ENCODE measurements around the gene TYW1. TPM values are rescaled to one million over a fixed set of nuclear protein-coding genes. Genes with fewer than 3 reads are reported as not detected.
A peak's percentile ranks its signal among the peaks of the same experiment; 100 is the strongest.
"Not testable (repeated sequence)": the region's sequence is repeated elsewhere in the genome, so short reads cannot be mapped to it uniquely, and the experiment has no call there.

TYW1 gene, protein sequence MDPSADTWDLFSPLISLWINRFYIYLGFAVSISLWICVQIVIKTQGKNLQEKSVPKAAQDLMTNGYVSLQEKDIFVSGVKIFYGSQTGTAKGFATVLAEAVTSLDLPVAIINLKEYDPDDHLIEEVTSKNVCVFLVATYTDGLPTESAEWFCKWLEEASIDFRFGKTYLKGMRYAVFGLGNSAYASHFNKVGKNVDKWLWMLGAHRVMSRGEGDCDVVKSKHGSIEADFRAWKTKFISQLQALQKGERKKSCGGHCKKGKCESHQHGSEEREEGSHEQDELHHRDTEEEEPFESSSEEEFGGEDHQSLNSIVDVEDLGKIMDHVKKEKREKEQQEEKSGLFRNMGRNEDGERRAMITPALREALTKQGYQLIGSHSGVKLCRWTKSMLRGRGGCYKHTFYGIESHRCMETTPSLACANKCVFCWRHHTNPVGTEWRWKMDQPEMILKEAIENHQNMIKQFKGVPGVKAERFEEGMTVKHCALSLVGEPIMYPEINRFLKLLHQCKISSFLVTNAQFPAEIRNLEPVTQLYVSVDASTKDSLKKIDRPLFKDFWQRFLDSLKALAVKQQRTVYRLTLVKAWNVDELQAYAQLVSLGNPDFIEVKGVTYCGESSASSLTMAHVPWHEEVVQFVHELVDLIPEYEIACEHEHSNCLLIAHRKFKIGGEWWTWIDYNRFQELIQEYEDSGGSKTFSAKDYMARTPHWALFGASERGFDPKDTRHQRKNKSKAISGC
- total RNA-seq = 10 to 100 TPM; 15.4 to 16.4 TPM

GRCh38 chr7:66996444-66997191 lies at the start of gene TYW1:
TSS of gene TYW1 (plus strand) at chr7:66996833. CDS start at chr7:66996979, 146 bp downstream.
- peak; percentile 99 for DNase-seq
- Mint-ChIP-seq H3K4me3 (peak within 1 kb of the TSS; percentile 87), H3K27ac (peak within 1 kb of the TSS; percentile 98), H3K4me1 (peaks cover 37% of the 10 kb centered on the region), H3K36me3 (ENCODE audit: low read depth) (peaks cover 16% of the 10 kb centered on the region)
- POLR2A ChIA-PET, H3K27me3 Mint-ChIP-seq, H3K9me3 Mint-ChIP-seq: not testable (repeated sequence)
- CTCF ChIA-PET = interaction anchor here (0.6 to 1.1 kb wide), 2 partner anchors 17 to 152 kb away, joined by 3 to 4 read pairs; no protein-coding TSS in a partner anchor

DNA sequence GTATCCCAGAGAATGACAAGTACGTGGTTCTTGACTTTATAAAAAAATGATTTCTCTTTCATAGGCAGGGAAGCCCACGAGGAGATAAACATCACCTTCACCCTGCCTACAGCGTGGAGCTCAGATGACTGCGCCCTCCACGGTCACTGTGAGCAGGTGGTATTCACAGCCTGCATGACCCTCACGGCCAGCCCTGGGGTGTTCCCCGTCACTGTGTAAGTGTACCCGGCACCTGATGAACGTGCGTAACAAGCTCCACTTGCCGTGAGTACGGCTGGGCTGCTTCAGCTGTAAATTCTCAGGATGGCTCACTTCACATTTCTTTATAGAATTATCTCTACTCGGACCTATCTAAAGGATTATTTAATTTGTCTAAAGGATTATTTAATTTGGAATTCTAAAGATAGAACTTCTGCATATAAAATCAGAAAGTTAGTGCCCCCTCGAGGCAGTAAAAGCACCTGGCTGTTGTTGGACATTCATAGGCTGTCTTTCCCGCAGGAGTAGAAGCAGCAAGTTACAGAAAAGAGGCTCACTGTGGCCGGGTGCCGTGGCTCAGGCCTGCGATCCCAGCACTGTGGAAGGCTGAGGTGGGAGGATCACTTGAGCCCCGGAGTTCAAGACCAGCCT lies 48.0 kb upstream of the TYW1 start:
- no peak for DNase-seq
- H3K9me3 Mint-ChIP-seq = no peaks in the 10 kb centered on the region
- peaks cover 49% of the 10 kb centered on the region for H3K36me3 Mint-ChIP-seq (ENCODE audit: low read depth)
- H3K4me1 Mint-ChIP-seq = no peaks in the 10 kb centered on the region
- CTCF ChIA-PET = interaction anchor here (0.8 kb wide), 1 partner anchor 11 kb away, joined by 5 read pairs; no protein-coding TSS in a partner anchor
- no peak overlapping the region for H3K4me3 Mint-ChIP-seq
- H3K27ac Mint-ChIP-seq = no peak overlapping the region
- H3K27me3 Mint-ChIP-seq = no peaks in the 10 kb centered on the region
- POLR2A ChIA-PET = no interaction called here

DNA sequence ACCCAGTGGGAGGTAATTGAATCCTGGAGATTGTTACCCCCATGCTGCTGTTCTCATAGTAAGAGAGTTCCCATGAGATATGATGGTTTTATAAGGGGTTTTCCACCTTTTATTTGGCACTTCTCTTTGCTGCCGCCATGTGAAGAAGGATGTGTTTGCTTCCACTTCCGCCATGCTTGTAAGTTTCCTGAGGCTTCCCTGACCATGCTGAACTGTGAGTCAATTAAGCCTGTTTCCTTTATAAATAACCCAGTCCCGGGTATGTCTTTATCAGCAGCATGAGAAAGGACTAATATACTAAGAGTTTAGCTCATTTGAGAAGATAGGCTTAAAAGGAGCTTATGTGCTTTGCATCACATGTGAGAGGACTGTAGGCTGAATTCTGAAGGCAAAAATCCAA lies 46.3 kb upstream of the TYW1 start:
- peaks cover 43% of the 10 kb centered on the region for H3K36me3 Mint-ChIP-seq (ENCODE audit: low read depth)
- CTCF ChIA-PET = no interaction called here

DNA sequence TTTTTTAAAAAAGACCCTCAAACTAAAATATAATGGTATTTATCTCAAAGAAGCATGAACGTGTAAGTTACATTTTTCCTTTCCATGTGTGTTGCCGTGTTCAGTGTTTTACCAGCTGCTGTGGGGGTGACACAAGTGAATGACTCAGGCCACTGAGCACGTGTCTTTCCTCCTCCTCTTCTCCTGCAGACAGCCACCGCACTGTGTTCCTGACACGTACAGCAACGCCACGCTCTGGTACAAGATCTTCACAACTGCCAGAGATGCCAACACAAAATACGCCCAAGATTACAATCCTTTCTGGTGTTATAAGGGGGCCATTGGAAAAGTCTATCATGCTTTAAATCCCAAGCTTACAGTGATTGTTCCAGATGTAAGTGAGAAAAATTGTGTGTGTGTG lies 45.9 kb upstream of the TYW1 start:
- CTCF ChIA-PET = no interaction called here

More for the DNA sequence above, 46.3 kb upstream of the TYW1 start:
- Mint-ChIP-seq H3K4me1 (no peaks in the 10 kb centered on the region), H3K27me3 (no peaks in the 10 kb centered on the region), H3K27ac (no peak overlapping the region), H3K9me3 (no peaks in the 10 kb centered on the region), H3K4me3 (no peak overlapping the region)
- POLR2A ChIA-PET = no interaction called here
- DNase-seq = no peak

DNA sequence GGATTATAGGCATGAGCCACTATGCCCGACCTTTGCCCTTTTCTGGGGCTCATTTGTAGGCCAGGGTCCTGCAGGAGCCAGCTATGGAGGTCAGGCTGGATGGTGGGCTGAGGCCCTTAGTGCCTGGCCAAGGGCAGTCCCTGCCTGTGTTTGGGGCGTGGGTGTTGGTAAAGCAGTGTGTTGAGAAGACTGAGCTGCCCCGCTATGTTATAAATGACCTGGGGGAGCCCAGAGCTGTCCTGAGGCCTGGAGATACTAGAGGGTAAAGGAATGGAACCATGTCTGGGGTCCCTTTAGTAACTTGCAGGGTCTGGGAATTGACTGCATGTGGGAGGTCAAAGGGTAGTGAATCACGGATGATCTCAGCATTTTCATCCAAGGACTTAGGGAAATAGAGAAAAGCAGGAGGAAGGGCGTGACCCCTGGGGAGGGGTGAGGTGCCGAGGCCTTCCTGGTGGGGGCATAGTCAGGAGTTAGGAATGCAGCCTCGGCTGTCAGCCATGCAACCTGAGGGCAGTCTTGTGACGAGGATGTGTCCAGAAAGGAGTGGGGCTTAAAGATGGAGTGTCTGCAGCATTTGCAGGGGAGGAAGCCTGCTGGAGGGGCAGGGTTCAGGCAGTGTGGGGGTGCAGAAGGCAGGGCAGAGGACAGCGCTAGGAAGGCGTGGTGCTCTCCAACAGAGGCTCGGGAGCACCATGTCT lies 44.1 kb upstream of the TYW1 start:
- no peaks in the 10 kb centered on the region for H3K4me1 Mint-ChIP-seq
- H3K27me3 Mint-ChIP-seq = no peaks in the 10 kb centered on the region
- H3K36me3 Mint-ChIP-seq (ENCODE audit: low read depth) = peaks cover 48% of the 10 kb centered on the region
- H3K4me3 Mint-ChIP-seq = no peak overlapping the region
- H3K9me3 Mint-ChIP-seq = no peaks in the 10 kb centered on the region
- no peak for DNase-seq
- CTCF ChIA-PET = interaction anchor here (0.5 to 0.6 kb wide), 2 partner anchors 242 to 321 kb away, joined by 4 to 5 read pairs; no protein-coding TSS in a partner anchor
- H3K27ac Mint-ChIP-seq = no peak overlapping the region
- POLR2A ChIA-PET = no interaction called here

More for the DNA sequence above, 45.9 kb upstream of the TYW1 start:
- H3K4me1 Mint-ChIP-seq = no peaks in the 10 kb centered on the region
- no peaks in the 10 kb centered on the region for H3K27me3 Mint-ChIP-seq
- no peak overlapping the region for H3K4me3 Mint-ChIP-seq
- DNase-seq = no peak
- H3K9me3 Mint-ChIP-seq = no peaks in the 10 kb centered on the region
- H3K27ac Mint-ChIP-seq = no peak overlapping the region
- POLR2A ChIA-PET = no interaction called here
- H3K36me3 Mint-ChIP-seq (ENCODE audit: low read depth) = peaks cover 42% of the 10 kb centered on the region

GRCh38 chr7:66953044-66953427 lies 43.6 kb upstream of the TYW1 start:
- no peak overlapping the region for H3K27ac Mint-ChIP-seq
- no peaks in the 10 kb centered on the region for H3K4me1 Mint-ChIP-seq
- CTCF ChIA-PET = interaction anchor here (0.7 kb wide), 1 partner anchor 134 kb away, joined by 3 read pairs; no protein-coding TSS in a partner anchor
- H3K27me3 Mint-ChIP-seq = no peaks in the 10 kb centered on the region
- no peak overlapping the region for H3K4me3 Mint-ChIP-seq
- POLR2A ChIA-PET = no interaction called here
- H3K9me3 Mint-ChIP-seq = no peaks in the 10 kb centered on the region
- peaks cover 46% of the 10 kb centered on the region for H3K36me3 Mint-ChIP-seq (ENCODE audit: low read depth)
- DNase-seq = no peak

DNA sequence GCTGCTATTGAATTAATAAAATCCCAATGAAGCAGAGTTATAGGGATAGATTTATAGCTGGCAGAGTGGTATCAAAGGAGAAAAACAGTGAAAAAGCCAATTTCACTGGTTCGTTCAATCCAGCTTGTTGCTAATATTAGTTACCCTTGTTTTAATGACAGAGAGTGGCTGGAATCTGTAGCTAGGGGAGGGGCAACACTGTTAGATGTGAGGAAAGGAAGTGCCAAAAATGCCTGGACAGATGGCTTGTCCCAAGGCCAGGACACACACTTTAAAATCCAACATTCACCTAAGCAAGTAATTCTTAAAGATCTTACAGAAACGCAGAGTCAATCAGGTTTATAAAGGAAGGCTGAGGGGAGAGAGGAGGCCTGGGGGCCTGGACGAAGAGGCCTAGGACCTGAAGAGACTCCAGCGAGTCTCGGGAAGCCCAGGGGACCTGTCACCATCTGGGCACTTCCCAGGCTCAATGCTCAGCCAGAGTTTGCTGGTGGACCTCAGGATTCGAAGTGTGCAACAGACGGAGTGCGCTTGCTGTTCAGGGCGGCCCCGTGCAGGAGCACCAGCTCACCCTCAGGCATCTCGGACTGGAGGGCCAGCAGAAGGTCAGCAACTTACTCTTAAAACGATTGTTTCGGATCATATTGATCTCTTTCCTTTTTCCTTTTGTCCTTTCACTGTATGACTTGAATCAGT lies 38.9 kb upstream of the TYW1 start:
- H3K27me3 Mint-ChIP-seq = no peaks in the 10 kb centered on the region
- H3K4me3 Mint-ChIP-seq = no peak overlapping the region
- no peaks in the 10 kb centered on the region for H3K4me1 Mint-ChIP-seq
- no peak overlapping the region for H3K27ac Mint-ChIP-seq
- peaks cover 38% of the 10 kb centered on the region for H3K36me3 Mint-ChIP-seq (ENCODE audit: low read depth)
- POLR2A ChIA-PET = no interaction called here
- CTCF ChIA-PET = interaction anchor here (0.6 kb wide), 1 partner anchor 20 kb away, joined by 5 read pairs; no protein-coding TSS in a partner anchor
- no peak for DNase-seq
- no peaks in the 10 kb centered on the region for H3K9me3 Mint-ChIP-seq

GRCh38 chr7:66958538-66959350 lies 37.9 kb upstream of the TYW1 start:
- no peaks in the 10 kb centered on the region for H3K9me3 Mint-ChIP-seq
- peaks cover 33% of the 10 kb centered on the region for H3K36me3 Mint-ChIP-seq (ENCODE audit: low read depth)
- no peak overlapping the region for H3K4me3 Mint-ChIP-seq
- H3K27me3 Mint-ChIP-seq = no peaks in the 10 kb centered on the region
- DNase-seq = no peak
- POLR2A ChIA-PET = no interaction called here
- CTCF ChIA-PET = no interaction called here
- H3K4me1 Mint-ChIP-seq = no peaks in the 10 kb centered on the region
- H3K27ac Mint-ChIP-seq = no peak overlapping the region

DNA sequence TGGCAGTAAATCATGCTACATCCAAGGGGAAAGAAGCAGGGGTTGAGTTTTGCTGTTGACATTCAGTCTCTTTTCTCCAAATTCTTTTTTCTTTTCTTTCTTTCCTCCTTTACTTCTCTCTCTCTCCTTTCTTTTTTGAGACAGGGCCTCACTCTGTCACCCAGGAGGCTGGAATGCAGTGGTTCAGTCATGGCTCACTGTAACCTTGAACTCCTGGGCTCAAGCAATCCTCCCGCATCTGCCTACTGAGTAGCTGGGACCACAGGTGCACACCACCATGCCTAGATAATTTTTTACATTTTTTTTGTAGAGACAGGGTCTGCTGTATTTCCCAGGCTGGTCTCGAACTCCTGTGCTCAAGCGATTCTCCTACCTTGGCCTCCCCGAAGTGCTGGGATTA lies 36.4 kb upstream of the TYW1 start:
- no peak overlapping the region for H3K27ac Mint-ChIP-seq
- no peaks in the 10 kb centered on the region for H3K4me1 Mint-ChIP-seq
- peaks cover 28% of the 10 kb centered on the region for H3K36me3 Mint-ChIP-seq (ENCODE audit: low read depth)
- DNase-seq = no peak
- H3K9me3 Mint-ChIP-seq = no peaks in the 10 kb centered on the region
- CTCF ChIA-PET = interaction anchor here (0.6 kb wide), 1 partner anchor 52 kb away, joined by 8 read pairs; no protein-coding TSS in a partner anchor
- no peak overlapping the region for H3K4me3 Mint-ChIP-seq
- H3K27me3 Mint-ChIP-seq = no peaks in the 10 kb centered on the region
- POLR2A ChIA-PET = no interaction called here

DNA sequence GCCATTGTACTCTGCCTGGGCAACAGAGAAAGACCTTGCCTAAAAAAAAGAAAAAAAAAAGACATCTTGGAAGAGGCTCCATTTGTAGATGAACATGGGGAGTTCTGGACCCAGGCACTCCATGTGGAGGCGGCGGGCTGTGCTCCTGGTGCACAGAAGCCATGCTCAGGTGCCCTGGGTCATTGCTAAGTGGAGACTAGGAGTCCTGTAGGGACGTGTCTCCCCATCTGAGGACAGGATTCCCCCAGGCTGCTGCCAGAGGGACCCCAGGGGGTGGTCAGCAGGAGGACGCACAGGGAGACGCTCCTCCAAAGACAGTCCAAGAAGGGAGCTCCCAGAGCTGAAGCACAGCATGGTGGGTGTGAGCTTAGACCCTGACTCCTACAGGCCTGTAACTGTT lies 35.5 kb upstream of the TYW1 start:
- no peaks in the 10 kb centered on the region for H3K9me3 Mint-ChIP-seq
- no peak overlapping the region for H3K4me3 Mint-ChIP-seq
- POLR2A ChIA-PET = no interaction called here
- H3K36me3 Mint-ChIP-seq (ENCODE audit: low read depth) = peaks cover 26% of the 10 kb centered on the region
- no peaks in the 10 kb centered on the region for H3K4me1 Mint-ChIP-seq
- no peaks in the 10 kb centered on the region for H3K27me3 Mint-ChIP-seq
- no peak overlapping the region for H3K27ac Mint-ChIP-seq
- CTCF ChIA-PET = no interaction called here
- DNase-seq = no peak

- Mint-ChIP-seq H3K27me3 (no peaks in the 10 kb centered on the region), H3K36me3 (ENCODE audit: low read depth) (peaks cover 9% of the 10 kb centered on the region), H3K9me3 (no peaks in the 10 kb centered on the region), H3K4me1 (no peaks in the 10 kb centered on the region), H3K27ac (peak overlapping the region; percentile 36), H3K4me3 (no peak overlapping the region)
- DNase-seq = no peak
- CTCF ChIA-PET = interaction anchor here (0.7 kb wide), 1 partner anchor 139 kb away, joined by 3 read pairs; no protein-coding TSS in a partner anchor
- POLR2A ChIA-PET = no interaction called here
Observed at GRCh38 chr7:66964411-66964810, 32.2 kb upstream of the TYW1 start.
